B cell (primary cell): ENCODE results near the gene BBX. TPM values are rescaled to one million over a fixed set of nuclear protein-coding genes. Genes with fewer than 3 reads are reported as not detected.

Source experiments
- ATAC-seq: fragments of 200-7000 bp; cut with Tn5 transposase; one replicate; pipeline ENCODE4 v1.10.0; 2021; ENCODE audit warnings: low read depth, mild to moderate bottlenecking, moderate number of reproducible peaks, moderate library complexity
- CTCF ChIA-PET: fragments of 350-600 bp; sonication (Branson Sonifier 250); formaldehyde crosslinking; loops from one replicate; lab custom pipeline; 2021; ENCODE audit warnings: antibody characterized with exemption, inconsistent platforms; lab: Charles Lee
- POLR2A ChIA-PET: fragments of 350-600 bp; sonication (Branson Sonifier 250); formaldehyde crosslinking; loops from one replicate; lab custom pipeline; 2021; ENCODE audit warnings: antibody characterized with exemption; lab: Charles Lee
- DNase-seq: peaks from one replicate; pipeline ENCODE4 v3.0.0; 2013
- H2AFZ ChIP-seq: 2 replicates; pipeline ENCODE4 v1.6.1; 2012; ENCODE audit warnings: mild to moderate bottlenecking, low read depth, low read length; ENCODE audit not compliant: insufficient read depth, poor library complexity, severe bottlenecking
- H3K27ac ChIP-seq, 2 donors: 1 replicate in 1 of 2; 2 replicates in 1 of 2; pipeline ENCODE4 v1.5.1; 2012 to 2013; ENCODE audit warnings: low read length in 2 of 2, mild to moderate bottlenecking in 2 of 2, moderate library complexity in 1 of 2
- H3K27me3 ChIP-seq, 4 experiments: fragments of 200-600 bp in 1 of 4; sonication (generic) in 1 of 4; replicated peaks in 1 of 4; 1 replicate in 2 of 4; 2 replicates in 2 of 4; pipeline versions ENCODE4 v1.6.1 to v1.7.0; 2013 to 2016; ENCODE audit warnings: low read length in 3 of 4, mild to moderate bottlenecking in 2 of 4, mixed read lengths in 1 of 4, moderate library complexity in 1 of 4; ENCODE audit not compliant: insufficient read depth in 4 of 4, control insufficient read depth in 3 of 4; ENCODE audit errors: control extremely low read depth in 1 of 4
- H3K36me3 ChIP-seq, 2 experiments: replicated peaks in 1 of 2; 1 replicate in 1 of 2; 2 replicates in 1 of 2; pipeline versions ENCODE4 v1.6.1 to v1.7.1; 2013; ENCODE audit warnings: low read length in 1 of 2; ENCODE audit not compliant: insufficient read depth in 2 of 2, control insufficient read depth in 1 of 2; ENCODE audit errors: control extremely low read depth in 1 of 2, extremely low read depth in 1 of 2
- H3K4me1 ChIP-seq, 2 donors: fragments of 200-600 bp in 1 of 2; sonication (generic) in 1 of 2; 1 replicate in 1 of 2; 2 replicates in 1 of 2; pipeline versions ENCODE4 v1.5.1 to v1.6.1; 2013 to 2017; ENCODE audit warnings: low read length in 2 of 2; ENCODE audit not compliant: control insufficient read depth in 2 of 2, insufficient read depth in 2 of 2
- H3K4me2 ChIP-seq: replicated peaks from 2 replicates; pipeline ENCODE3; 2012; ENCODE audit warnings: mild to moderate bottlenecking, low read depth, low read length; ENCODE audit not compliant: poor library complexity, severe bottlenecking
- H3K4me3 ChIP-seq, 5 experiments: fragments of 200-600 bp in 1 of 5; sonication (generic) in 1 of 5; 1 replicate in 3 of 5; 2 replicates in 2 of 5; pipeline versions ENCODE4 v1.5.1 to v1.7.0; 2011 to 2016; ENCODE audit warnings: low read length in 4 of 5, mild to moderate bottlenecking in 4 of 5, low read depth in 2 of 5, control low read depth in 1 of 5, moderate library complexity in 1 of 5; ENCODE audit not compliant: insufficient read depth in 1 of 5; ENCODE audit errors: control extremely low read depth in 1 of 5, extremely low read depth in 1 of 5
- H3K79me2 ChIP-seq: fragments of 200-600 bp; sonication (generic); one replicate; pipeline ENCODE4 v1.6.0; 2016; ENCODE audit warnings: low read length; ENCODE audit not compliant: control insufficient read depth, insufficient read depth
- H3K9ac ChIP-seq: fragments of 200-600 bp; sonication (generic); 2 replicates; pipeline ENCODE4 v1.6.1; 2017; ENCODE audit warnings: mild to moderate bottlenecking, low read length, moderate library complexity
- H3K9me3 ChIP-seq, 3 donors: one replicate each; pipeline versions ENCODE4 v1.6.1 to v1.7.1; 2013; ENCODE audit warnings: low read length in 2 of 3; ENCODE audit not compliant: control insufficient read depth in 2 of 3, insufficient read depth in 1 of 3; ENCODE audit errors: control extremely low read depth in 1 of 3
- H4K20me1 ChIP-seq: 2 replicates; pipeline ENCODE4 v1.6.0; 2012; ENCODE audit warnings: mild to moderate bottlenecking, low read length; ENCODE audit not compliant: insufficient read depth, control insufficient read depth, poor library complexity, severe bottlenecking
- H3K27ac Mint-ChIP-seq: one replicate; pipeline ENCODE4 v1.8.0; 2021; ENCODE audit warnings: mixed read lengths
- H3K27me3 Mint-ChIP-seq: one replicate; pipeline ENCODE4 v1.8.0; 2021; ENCODE audit warnings: mixed read lengths
- H3K4me1 Mint-ChIP-seq: one replicate; pipeline ENCODE4 v1.8.0; 2021; ENCODE audit warnings: mixed read lengths
- H3K4me3 Mint-ChIP-seq: one replicate; pipeline ENCODE4 v1.8.0; 2021; ENCODE audit warnings: mixed read lengths
- H3K9me3 Mint-ChIP-seq: one replicate; pipeline ENCODE4 v1.8.0; 2022; ENCODE audit warnings: mixed read lengths; ENCODE audit not compliant: insufficient read depth
- CTCF ChIP-seq: fragments of 200-600 bp; IDR thresholded peaks from one replicate; pipeline ENCODE4 v1.8.0; 2022; ENCODE audit warnings: antibody characterized with exemption, mild to moderate bottlenecking
- EZH2 ChIP-seq: IDR thresholded peaks from 2 replicates; pipeline ENCODE4 v1.6.1; 2012; ENCODE audit warnings: borderline replicate concordance, low read depth, mild to moderate bottlenecking, moderate library complexity, low read length; ENCODE audit not compliant: insufficient read depth, poor library complexity, severe bottlenecking
- WGBS: methylation state at CpG from one replicate; pipeline ENCODE4 v1.1.5; 2013; ENCODE audit warnings: missing lambda C conversion rate; ENCODE audit not compliant: insufficient coverage; 5-methylcytosine and 5-hydroxymethylcytosine counted together
- intact Hi-C: fragments of 100-400 bp; cut with micrococcal nuclease; formaldehyde crosslinking; loops from one replicate; pipeline ENCODE4 v1.10.0; 2022
- polyA plus RNA-seq: library from polyadenylated mRNA; depleted of rRNA; stranded (reverse); fragments of >200 nt; gene quantifications from 2 replicates; pipeline ENCODE4 v1.2.3, GENCODE V29; 2012
- total RNA-seq, 2 donors: library from RNA; stranded (reverse); fragments of 120-200 nt in 1 of 2; gene quantifications; 1 replicate in 1 of 2; 2 replicates in 1 of 2; pipeline versions ENCODE4 v1.2.3 to v1.2.4, GENCODE V29; 2013 to 2022

Gene BBX
- total and polyA plus RNA-seq, 2 donors (not counting 1 experiment from before 2014, with no cell fraction given) = 27.8 to 133 TPM

- Mint-ChIP-seq H3K4me1 (peaks cover 57% of the 10 kb centered on the region), H3K9me3 (no peaks in the 10 kb centered on the region), H3K27ac (peak overlapping the region; percentile 23), H3K4me3 (peak overlapping the region; percentile 74), H3K27me3 (no peaks in the 10 kb centered on the region)
- ChIA-PET POLR2A (no interaction called here), CTCF (interaction anchor here (0.5 to 2.2 kb wide), 9 partner anchors 9 to 364 kb away, joined by 3 to 12 read pairs (median 3); no protein-coding TSS in a partner anchor)
- Histone ChIP-seq H3K79me2 (peaks cover 82% of the 10 kb centered on the region), H3K9ac (peak overlapping the region; percentile 59), H4K20me1 (peaks cover 7% of the 10 kb centered on the region), H3K4me2 (peak overlapping the region; percentile 73), H3K4me1 (peaks cover 23 to 35% of the 10 kb centered on the region in 2 donors), H3K9me3 (no peaks in the 10 kb centered on the region), H3K4me3 (peak overlapping the region in 3 of 5 experiments; percentile 33 to 62 (median 46)), H3K27ac (peak overlapping the region in 1 of 2 donors; percentile 67), H3K27me3 (no peaks in the 10 kb centered on the region), H3K36me3 (no peaks in the 10 kb centered on the region), H2AFZ (peak overlapping the region; percentile 64)
- DNase-seq = no peak
- WGBS = no CpG with 5 or more reads among the region's 3 CpGs
- ATAC-seq = no peak
- no peak for TF ChIP-seq CTCF
- intact Hi-C loops = no loop called here
Measured at GRCh38 chr3:107599772-107600145, 77.0 kb downstream of the BBX start.

GRCh38 chr3:107600780-107601179, 78.0 kb downstream of the BBX start:
- peaks cover 90% of the 10 kb centered on the region for H3K79me2 ChIP-seq
- Mint-ChIP-seq H3K4me3 (peak overlapping the region; percentile 23), H3K9me3 (no peaks in the 10 kb centered on the region), H3K27ac (no peak overlapping the region), H3K4me1 (peaks cover 59% of the 10 kb centered on the region), H3K27me3 (no peaks in the 10 kb centered on the region)
- H3K9me3 ChIP-seq = no peaks in the 10 kb centered on the region
- peaks cover 14% of the 10 kb centered on the region for H4K20me1 ChIP-seq
- no peak for TF ChIP-seq EZH2
- TF ChIP-seq CTCF = no peak
- H3K4me3 ChIP-seq = no peak overlapping the region
- H3K27ac ChIP-seq = peak overlapping the region in 1 of 2 donors; percentile 39
- peaks cover 23 to 35% of the 10 kb centered on the region in 2 donors for H3K4me1 ChIP-seq
- no peaks in the 10 kb centered on the region for H3K27me3 ChIP-seq
- WGBS = no CpG with 5 or more reads among the region's 1 CpG
- H3K4me2 ChIP-seq = peak overlapping the region; percentile 1
- no peak overlapping the region for H3K9ac ChIP-seq
- ChIA-PET CTCF (interaction anchor here (2.2 kb wide), 1 partner anchor 30 kb away, joined by 4 read pairs; no protein-coding TSS in a partner anchor), POLR2A (no interaction called here)
- no peak overlapping the region for H2AFZ ChIP-seq
- no peak for ATAC-seq
- DNase-seq = no peak
- H3K36me3 ChIP-seq = peaks cover 0 to 1% of the 10 kb centered on the region in 2 experiments
- intact Hi-C loops = no loop called here
